HG03439 (cell line): ENCODE results near the gene SCO1.
A peak's percentile ranks its signal among the peaks of the same experiment; 100 is the strongest.

ENCODE experiments used
- ATAC-seq: cut with Tn5 transposase; IDR thresholded peaks from one replicate; pipeline ENCODE4 v1.9.1; 2021; ENCODE audit warnings: mild to moderate bottlenecking, moderate library complexity; ENCODE audit not compliant: unreplicated experiment

The SCO1 gene

DNA sequence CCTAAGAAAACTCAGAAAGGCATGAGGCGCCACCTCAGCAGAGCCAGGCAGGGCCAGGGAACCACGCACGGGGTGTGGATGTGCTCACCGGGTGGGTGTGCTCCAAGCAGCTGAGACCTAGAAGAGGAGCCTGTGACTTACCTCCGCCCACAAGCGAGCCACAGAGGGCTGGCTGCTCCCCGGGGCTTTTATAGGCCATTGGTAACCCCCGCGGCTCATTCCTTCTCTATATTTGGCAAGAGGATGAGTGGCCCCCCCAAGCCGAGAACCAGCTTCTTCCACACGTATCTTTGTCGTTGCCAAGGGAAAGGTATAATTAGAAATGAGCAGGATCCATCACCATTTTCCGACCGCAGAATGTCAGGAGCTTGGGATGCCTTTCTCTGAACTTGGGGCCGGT is 40.2 kb downstream of the SCO1 start, which contains the start of gene MYH3:
Gene MYH3, minus strand, starts transcription at position 162 of the 400 bp plus-strand sequence. CDS start 2,245 bp downstream, outside the sequence.
- no peak for ATAC-seq

DNA sequence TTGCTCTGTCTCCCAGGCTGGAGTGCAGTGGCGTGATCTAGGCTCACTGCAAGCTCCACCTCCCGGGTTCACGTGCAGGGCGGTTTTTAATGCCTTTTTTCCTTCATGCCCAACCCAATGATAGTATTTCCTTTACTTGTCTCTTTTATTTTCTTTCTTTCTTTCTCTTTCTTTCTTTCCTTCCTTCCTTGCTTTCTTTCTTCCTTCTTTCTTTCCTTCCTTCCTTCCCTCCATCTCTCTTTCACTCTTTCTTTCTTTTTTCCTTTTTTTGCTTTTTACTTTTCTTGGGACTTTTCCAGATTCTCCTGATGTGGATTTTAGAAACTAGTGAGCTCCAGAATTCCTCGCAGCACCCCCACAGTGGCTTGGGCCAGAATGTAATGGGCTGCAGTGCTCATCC is 43.3 kb downstream of the SCO1 start:
- no peak for ATAC-seq

DNA sequence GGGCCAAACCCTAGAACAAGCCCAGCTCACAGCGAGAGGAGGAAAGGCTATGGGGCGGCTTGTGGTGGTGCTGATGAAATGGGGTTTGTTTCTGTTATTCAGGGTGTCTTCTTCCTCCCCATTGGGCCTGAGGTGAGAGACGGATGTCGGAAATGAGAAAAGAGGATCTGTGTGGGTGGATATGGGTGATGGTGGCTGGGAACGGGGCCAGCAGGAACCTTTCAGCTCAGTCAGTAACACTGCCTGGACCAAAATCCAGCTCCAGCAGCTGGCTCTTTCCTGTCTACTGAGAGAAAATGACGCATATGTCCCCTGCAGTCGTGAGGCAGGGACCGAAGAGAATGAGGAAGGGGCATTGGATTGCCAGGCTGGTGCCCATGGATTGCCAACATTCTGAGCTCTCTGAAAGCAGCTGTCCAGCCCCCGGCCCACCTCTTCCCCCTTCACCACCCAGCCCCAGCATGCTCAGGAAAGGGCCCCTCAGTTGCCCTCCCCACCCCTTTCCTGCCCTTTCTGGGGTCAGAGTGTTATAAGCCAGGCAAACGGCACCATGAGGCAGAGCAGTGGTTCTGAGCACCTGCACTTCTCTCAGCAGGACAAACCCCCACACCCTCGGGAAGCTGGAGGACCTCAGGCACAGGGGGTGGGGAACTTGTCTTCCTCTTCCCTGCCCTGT is 44.2 kb downstream of the SCO1 start:
- ATAC-seq = no peak

DNA sequence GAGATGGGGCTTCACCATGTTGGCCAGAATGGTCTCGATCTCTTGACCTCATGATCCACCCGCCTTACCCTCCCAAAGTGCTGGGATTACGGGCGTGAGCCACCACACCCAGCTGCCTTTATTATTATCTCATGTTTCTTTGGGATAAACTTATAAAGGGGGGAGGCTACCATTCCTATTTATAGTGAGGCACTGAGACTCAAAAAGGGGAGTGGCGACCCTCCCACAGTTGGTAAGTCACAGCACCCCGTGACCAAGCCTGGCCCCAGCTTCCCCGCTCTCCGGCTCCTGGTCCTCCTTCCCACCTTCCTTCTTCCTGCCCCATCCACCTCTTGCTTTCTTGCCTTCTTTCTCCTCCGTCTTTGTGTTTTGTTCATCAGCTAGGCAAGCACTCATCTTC is 45.4 kb downstream of the SCO1 start:
- no peak for ATAC-seq

DNA sequence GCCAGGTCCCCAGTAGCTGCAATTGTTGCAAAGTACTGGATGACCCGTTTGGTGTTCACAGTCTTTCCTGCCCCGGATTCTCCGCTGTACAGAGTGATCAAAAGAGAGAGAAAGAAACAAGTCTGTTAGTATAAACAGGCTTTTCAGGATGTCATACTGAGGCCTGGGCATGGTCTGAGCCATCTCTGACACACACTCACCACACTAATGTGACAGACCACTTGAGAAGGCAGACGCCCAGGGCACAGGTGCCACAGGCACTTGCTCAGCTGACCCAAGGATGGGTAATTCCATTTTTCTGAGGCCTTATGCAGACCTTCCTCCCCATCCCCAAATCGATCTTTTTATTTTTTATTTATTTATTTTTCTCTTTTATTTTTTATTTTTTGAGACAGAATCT is 47.7 kb downstream of the SCO1 start:
- no peak for ATAC-seq

DNA sequence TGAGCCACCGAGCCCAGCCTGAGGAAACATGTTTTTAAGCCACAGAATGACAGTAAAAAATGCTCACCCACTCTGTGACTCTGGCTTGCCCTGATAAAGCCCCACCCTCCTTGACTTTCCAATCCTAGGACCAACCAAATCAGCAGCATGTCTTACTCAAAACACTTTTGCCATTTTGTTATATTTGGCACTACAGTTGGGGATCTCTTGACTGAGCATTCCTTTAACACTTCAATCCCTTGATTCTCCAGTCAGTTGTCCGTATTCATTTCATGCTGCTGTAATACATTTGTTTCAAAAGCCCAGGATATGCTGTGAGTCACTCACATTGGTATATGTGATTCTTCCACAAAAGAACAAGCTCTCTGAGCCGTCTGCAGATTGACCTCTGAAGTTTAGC is 48.4 kb downstream of the SCO1 start:
- no peak for ATAC-seq

DNA sequence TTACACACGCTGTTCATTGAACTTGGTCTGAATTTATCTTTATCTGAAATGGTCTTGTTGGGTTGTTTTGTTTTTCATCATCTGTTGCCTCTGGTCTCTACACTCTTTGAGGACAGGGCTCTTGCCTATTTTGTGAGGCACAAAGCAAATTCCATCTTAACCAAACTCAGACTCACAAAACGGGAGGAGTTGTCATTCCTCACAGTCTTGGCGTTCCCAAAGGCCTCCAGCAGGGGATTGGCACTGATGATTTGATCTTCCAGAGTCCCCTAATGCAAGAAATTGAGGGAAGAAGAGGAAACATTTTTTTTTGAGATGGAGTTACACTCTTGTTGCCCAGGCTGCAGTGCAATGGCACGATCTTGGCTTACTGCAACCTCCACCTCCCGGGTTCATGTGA is 49.0 kb downstream of the SCO1 start:
- ATAC-seq = no peak

DNA sequence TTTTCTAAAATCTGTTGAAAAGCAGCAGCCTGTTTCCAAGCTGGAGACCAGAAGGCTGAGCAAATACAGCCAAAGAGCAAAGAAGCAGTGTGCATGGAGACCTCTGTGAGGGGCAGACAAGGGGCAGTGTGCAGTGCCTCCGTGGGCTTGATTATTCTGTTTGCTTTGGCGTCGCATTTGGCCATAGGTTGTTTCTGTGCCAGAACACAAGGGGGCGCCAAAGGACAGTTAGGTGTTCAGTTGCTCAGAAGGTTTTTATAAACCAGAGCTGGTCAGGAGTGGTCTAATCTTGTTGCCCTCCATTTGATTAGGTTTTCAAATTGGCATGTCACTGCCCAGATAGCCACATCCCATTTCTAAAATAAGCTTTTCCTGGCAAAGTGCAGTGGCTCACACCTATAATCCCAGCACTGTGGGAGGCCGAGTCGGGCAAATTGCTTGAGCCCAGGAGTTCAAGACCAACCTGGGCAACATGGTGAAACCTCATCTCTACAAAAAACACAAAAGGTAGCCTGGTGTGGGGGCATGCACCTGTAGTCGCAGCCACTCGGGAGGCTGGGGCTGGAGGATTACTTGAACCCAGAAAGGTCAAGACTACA is 50.8 kb downstream of the SCO1 start:
- no peak for ATAC-seq

DNA sequence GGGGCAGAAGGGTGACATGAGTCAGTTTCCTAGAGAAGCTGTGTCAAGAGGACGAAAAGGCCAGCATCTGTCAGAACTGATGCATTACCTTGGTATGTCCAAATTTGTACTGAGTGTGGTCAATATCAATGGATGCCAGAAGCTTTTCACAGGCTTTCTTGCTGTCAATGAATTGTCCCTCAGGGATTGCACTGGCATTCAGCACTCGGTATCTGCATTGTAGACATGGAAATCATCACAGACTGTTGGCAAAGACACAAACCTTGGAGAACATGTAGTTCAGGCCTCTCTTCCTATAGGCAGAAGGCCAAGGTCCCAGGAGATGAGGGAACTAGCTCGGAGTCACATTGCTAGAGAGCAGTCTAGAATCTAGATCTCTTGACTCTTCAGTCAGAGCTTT is 56.9 kb downstream of the SCO1 start:
- no peak for ATAC-seq

DNA sequence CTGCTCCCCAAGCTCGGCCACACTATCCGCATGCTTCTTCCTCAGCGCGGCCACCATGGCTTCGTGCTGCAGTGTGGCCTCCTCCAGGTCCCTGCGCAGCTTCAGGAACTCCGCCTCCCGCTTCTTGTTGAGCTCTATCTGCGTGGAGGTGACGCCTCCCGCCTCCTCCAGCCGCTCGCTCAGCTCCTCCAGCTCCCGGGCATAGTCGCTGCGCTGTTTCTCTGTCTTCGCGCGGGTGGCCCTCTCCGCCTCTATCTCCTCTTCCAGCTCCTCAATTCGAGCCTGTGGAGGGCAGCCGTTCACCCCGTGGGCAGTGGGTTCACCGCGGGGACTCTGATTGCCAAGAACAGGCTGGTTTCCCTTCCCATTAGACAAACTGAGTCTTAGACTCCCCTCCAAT is 59.2 kb downstream of the SCO1 start:
- ATAC-seq = no peak

DNA sequence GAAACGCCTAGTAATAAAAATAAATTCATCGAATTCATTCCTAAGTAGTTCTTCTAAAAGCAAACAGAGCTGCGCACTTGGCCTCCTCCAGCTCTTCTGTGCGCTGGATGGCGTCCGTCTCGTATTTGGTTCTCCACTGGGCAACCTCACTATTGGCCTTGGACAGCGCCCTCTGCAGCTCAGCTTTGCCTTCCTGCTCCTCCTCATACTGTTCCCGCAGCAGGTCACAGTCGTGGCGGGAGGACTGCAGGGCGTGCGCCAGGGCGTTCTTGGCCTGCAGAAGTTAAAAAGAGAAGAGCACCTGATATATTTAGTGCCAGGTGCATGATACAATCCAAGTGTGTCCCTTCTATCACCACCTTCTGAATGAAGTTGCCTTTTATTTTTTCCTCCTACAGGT is 62.0 kb downstream of the SCO1 start:
- no peak for ATAC-seq

DNA sequence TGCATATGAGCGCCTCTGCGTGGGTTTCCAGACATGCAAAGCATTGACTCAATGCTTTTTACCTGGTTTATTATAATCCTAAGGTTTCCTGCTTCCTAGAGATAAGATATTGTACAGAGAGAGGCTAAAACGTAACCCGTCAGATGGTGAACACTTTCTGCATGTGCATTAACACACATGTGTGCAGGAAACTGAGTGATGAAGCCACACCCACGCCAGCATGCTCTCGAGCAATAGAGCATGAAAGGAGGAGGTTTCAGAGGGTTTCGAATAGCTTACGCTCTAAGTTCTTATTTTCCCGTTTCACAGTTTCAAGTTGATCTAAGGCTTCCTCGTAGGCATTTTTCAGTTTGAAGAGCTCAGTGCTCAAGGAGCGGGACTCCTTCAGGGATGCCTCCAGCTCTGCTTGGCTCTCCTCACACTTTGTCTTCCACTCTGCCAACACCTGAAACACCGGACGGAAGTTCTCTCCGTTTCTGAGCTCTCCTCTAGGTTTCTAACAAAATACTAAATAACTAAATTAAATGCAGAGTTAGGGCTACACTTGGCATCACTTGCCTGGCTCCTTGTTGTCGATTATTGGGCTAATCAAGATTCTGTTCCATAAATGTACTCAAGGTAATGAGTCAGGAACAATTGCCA is 63.5 kb downstream of the SCO1 start:
- ATAC-seq = peak; percentile 85

DNA sequence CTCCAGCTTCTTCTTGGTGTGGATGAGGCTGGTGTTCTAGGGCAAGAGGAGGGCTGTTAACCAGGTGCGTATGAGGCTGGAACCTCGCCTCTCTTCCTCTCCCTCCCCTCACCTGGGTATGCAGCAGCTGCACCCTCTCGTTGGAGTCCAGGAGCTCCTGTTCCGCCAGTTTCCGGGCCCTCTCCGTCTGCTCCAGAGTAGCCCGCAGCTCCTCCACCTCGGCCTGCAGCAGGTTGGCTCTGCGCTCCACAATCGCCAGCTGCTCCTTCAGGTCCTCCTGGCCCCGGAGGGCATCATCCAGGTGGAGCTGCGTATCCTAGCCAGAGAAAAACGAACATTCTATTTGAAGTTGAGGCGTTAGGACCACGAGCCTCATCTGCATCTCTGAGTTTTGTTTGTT is 65.6 kb downstream of the SCO1 start:
- ATAC-seq = no peak

DNA sequence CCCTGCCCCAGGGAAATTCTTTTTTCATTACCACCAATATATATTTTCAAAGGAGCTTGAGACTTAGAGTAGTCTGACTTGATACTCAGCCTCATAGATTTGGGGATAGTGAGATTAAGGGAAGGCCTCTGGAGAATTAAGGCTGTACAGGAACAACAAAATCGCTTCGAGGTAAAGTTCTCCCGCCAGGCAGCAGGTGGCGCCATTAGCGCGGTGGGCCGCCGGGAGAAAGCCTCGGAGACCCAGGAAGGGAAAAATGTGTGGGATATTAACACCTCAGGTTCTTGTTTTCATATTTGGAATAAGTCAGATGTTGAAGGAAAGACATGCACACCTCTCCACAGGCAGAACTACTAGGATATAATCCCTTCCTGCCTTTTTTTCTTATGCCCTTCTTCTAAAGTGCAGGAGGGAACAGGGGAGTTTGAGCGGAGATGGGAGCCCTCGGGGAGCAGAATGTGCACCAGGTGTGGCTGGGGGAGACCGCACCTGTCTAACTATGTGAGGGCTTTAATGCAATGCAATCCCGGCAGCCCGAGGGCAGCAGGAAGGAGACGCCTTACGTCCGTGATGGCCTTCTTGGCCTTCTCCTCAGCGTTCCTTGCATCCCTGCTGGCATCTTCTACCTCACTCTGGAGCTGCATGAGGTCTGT is 66.2 kb downstream of the SCO1 start:
- no peak for ATAC-seq

DNA sequence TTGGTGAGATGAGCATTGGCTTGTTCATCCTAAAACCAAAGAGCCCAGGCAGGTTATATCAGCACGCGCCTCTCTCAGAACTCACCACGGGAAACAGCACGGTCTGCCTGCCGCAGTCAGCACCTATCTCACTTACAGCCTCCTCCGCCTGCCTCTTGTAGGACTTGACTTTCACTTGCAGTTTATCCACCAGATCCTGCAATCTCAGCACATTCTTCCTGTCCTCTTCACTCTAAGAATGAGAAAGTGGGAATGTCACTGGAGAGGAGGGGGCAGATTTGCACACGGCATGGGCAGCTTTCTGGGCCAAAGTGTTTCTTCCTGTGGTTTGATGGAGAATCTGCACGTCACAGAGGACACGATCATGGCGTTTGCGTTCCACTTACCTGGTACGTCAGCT is 67.6 kb downstream of the SCO1 start:
- no peak for ATAC-seq

DNA sequence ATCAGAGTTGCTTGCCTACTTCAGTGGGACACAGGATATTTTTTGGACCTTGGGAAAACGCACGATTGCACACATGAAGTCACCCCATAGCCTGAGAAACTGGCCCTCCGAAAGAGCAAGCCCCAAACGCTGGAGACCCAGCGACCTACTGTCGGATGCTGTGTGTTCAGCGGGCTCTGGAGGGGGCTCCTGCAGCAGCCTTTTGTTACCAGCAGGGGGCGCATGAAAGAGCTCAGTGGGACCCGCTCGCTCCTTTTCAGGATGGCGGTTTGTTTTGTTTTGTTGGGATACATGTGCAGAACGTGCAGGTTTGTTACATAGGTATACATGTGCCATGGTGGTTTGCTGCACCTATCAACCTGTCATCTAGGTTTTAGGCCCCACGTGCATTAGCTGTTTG is 68.6 kb downstream of the SCO1 start:
- ATAC-seq = no peak

DNA sequence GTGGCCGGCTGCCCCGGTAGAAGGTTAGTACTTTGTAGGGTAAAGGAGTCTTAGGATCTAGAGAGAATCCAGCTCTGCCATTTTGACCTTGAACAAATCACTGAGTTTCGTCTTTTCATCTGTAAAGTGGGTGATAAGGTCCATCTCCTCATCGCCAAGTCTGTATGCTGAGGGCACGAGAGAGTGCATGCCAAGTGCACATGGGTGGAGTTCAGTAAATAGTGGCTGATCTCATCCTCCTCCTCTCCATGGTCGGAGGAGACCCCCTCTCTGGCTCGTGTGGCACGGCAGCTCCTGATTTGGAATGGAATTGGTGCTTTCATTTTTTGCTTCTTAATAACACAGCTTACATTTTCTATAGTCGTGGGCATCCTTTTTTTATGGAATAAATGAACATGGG is 70.9 kb downstream of the SCO1 start:
- no peak for ATAC-seq

DNA sequence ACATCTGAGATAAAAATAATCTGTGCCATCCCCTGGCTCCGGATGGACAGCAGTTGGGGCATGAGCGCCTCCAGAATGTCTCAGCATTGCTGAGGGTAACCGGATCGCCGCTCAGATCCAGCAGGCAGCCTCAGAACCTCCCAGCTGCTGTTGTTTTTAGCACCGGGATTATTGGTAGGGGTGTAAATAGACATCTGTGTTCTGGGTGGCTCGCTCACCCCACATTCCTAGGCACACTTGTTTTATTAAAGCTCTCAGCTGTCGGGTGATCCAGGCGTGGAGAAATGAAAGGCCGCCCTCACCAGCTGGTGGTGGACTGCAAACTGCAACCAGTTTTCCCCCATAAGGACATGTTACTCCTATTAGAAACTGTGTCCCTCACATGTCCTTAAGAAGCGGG is 72.4 kb downstream of the SCO1 start:
- no peak for ATAC-seq

DNA sequence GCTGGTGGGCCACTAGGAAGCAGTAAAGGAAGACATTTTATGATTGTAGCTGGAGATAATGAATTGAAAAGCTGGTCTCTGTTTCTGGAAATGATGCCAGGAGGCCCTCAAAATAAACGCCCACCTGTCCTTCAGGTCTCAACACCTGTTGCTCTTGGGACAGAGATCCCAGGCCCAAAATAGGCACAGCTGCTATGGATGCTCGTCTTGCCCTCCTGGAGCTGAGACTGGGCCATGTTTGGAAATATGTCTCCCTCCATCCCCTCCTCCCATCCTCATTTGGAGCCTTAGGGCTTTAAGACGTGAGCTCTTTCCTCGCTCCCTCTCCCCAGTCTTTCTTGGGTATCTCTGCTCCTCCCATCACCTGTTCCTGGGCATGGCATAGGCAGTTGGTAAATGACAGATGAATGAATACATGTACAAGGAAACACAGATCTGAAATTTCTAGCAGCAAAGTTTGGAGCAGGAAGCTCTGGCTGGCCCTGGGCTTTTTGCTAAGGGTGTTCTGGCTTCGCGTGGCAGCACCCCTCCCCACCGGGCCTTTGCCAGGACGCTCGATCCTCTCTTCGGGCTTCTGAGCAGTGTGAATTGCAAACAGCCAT is 73.5 kb downstream of the SCO1 start:
- ATAC-seq = no peak

DNA sequence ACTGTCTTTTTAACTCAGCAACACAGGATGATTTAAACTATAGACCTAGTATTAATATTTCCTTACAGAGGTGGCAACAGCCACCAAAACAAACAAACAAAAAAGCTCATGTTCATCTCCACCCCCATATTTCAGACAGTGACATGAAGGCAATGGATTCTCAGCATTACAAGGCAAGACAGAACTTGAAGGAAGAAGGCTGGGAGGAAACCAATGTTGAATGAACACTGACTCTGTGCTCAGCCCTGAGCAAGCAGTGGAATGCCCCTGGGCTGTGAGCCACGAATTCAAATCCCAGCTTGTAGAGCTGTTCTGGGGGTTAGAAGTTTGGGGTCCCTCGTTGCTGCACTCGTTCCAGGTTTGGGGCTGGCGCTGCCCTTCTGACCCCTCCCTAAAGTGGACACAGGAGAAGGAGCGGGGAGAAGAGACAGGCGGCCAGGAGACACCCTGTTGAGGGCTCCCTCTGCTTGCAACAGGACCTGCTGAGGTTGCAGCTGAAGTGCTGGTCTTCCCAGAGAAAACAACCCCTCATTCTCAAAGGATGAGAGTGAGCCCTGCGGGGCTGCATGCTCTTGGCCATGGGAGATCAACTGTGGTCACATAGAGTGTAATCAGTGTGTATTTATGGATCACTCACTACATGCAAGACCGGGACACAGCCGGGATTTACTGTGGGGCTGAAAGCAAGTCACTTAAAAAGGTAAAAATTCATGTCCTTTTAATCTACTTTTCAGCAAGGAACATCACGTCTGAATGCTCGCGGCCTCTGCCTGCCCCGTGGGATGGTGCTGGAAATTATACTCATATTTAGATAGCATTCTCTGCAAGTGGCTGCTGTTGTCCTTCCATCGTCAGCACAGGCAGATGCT is 74.5 kb downstream of the SCO1 start:
- ATAC-seq = no peak
